B cell (primary cell): ENCODE measurements around the gene PPM1M. TPM values are rescaled to one million over a fixed set of nuclear protein-coding genes. Genes with fewer than 3 reads are reported as not detected.

Experiments
- ATAC-seq: fragments of 200-7000 bp; cut with Tn5 transposase; one replicate; pipeline ENCODE4 v1.10.0; 2021; ENCODE audit warnings: low read depth, mild to moderate bottlenecking, moderate number of reproducible peaks, moderate library complexity
- CTCF ChIA-PET: fragments of 350-600 bp; sonication (Branson Sonifier 250); formaldehyde crosslinking; loops from one replicate; lab custom pipeline; 2021; ENCODE audit warnings: antibody characterized with exemption, inconsistent platforms; lab: Charles Lee
- POLR2A ChIA-PET: fragments of 350-600 bp; sonication (Branson Sonifier 250); formaldehyde crosslinking; loops from one replicate; lab custom pipeline; 2021; ENCODE audit warnings: antibody characterized with exemption; lab: Charles Lee
- DNase-seq: peaks from one replicate; pipeline ENCODE4 v3.0.0; 2013
- H2AFZ ChIP-seq: 2 replicates; pipeline ENCODE4 v1.6.1; 2012; ENCODE audit warnings: mild to moderate bottlenecking, low read depth, low read length; ENCODE audit not compliant: insufficient read depth, poor library complexity, severe bottlenecking
- H3K27ac ChIP-seq, 2 donors: 1 replicate in 1 of 2; 2 replicates in 1 of 2; pipeline ENCODE4 v1.5.1; 2012 to 2013; ENCODE audit warnings: low read length in 2 of 2, mild to moderate bottlenecking in 2 of 2, moderate library complexity in 1 of 2
- H3K27me3 ChIP-seq, 4 experiments: fragments of 200-600 bp in 1 of 4; sonication (generic) in 1 of 4; replicated peaks in 1 of 4; 1 replicate in 2 of 4; 2 replicates in 2 of 4; pipeline versions ENCODE4 v1.6.1 to v1.7.0; 2013 to 2016; ENCODE audit warnings: low read length in 3 of 4, mild to moderate bottlenecking in 2 of 4, mixed read lengths in 1 of 4, moderate library complexity in 1 of 4; ENCODE audit not compliant: insufficient read depth in 4 of 4, control insufficient read depth in 3 of 4; ENCODE audit errors: control extremely low read depth in 1 of 4
- H3K36me3 ChIP-seq, 2 experiments: replicated peaks in 1 of 2; 1 replicate in 1 of 2; 2 replicates in 1 of 2; pipeline versions ENCODE4 v1.6.1 to v1.7.1; 2013; ENCODE audit warnings: low read length in 1 of 2; ENCODE audit not compliant: insufficient read depth in 2 of 2, control insufficient read depth in 1 of 2; ENCODE audit errors: control extremely low read depth in 1 of 2, extremely low read depth in 1 of 2
- H3K4me1 ChIP-seq, 2 donors: fragments of 200-600 bp in 1 of 2; sonication (generic) in 1 of 2; 1 replicate in 1 of 2; 2 replicates in 1 of 2; pipeline versions ENCODE4 v1.5.1 to v1.6.1; 2013 to 2017; ENCODE audit warnings: low read length in 2 of 2; ENCODE audit not compliant: control insufficient read depth in 2 of 2, insufficient read depth in 2 of 2
- H3K4me2 ChIP-seq: replicated peaks from 2 replicates; pipeline ENCODE3; 2012; ENCODE audit warnings: mild to moderate bottlenecking, low read depth, low read length; ENCODE audit not compliant: poor library complexity, severe bottlenecking
- H3K4me3 ChIP-seq, 5 experiments: fragments of 200-600 bp in 1 of 5; sonication (generic) in 1 of 5; 1 replicate in 3 of 5; 2 replicates in 2 of 5; pipeline versions ENCODE4 v1.5.1 to v1.7.0; 2011 to 2016; ENCODE audit warnings: low read length in 4 of 5, mild to moderate bottlenecking in 4 of 5, low read depth in 2 of 5, control low read depth in 1 of 5, moderate library complexity in 1 of 5; ENCODE audit not compliant: insufficient read depth in 1 of 5; ENCODE audit errors: control extremely low read depth in 1 of 5, extremely low read depth in 1 of 5
- H3K79me2 ChIP-seq: fragments of 200-600 bp; sonication (generic); one replicate; pipeline ENCODE4 v1.6.0; 2016; ENCODE audit warnings: low read length; ENCODE audit not compliant: control insufficient read depth, insufficient read depth
- H3K9ac ChIP-seq: fragments of 200-600 bp; sonication (generic); 2 replicates; pipeline ENCODE4 v1.6.1; 2017; ENCODE audit warnings: mild to moderate bottlenecking, low read length, moderate library complexity
- H3K9me3 ChIP-seq, 3 donors: one replicate each; pipeline versions ENCODE4 v1.6.1 to v1.7.1; 2013; ENCODE audit warnings: low read length in 2 of 3; ENCODE audit not compliant: control insufficient read depth in 2 of 3, insufficient read depth in 1 of 3; ENCODE audit errors: control extremely low read depth in 1 of 3
- H4K20me1 ChIP-seq: 2 replicates; pipeline ENCODE4 v1.6.0; 2012; ENCODE audit warnings: mild to moderate bottlenecking, low read length; ENCODE audit not compliant: insufficient read depth, control insufficient read depth, poor library complexity, severe bottlenecking
- H3K27ac Mint-ChIP-seq: one replicate; pipeline ENCODE4 v1.8.0; 2021; ENCODE audit warnings: mixed read lengths
- H3K27me3 Mint-ChIP-seq: one replicate; pipeline ENCODE4 v1.8.0; 2021; ENCODE audit warnings: mixed read lengths
- H3K4me1 Mint-ChIP-seq: one replicate; pipeline ENCODE4 v1.8.0; 2021; ENCODE audit warnings: mixed read lengths
- H3K4me3 Mint-ChIP-seq: one replicate; pipeline ENCODE4 v1.8.0; 2021; ENCODE audit warnings: mixed read lengths
- H3K9me3 Mint-ChIP-seq: one replicate; pipeline ENCODE4 v1.8.0; 2022; ENCODE audit warnings: mixed read lengths; ENCODE audit not compliant: insufficient read depth
- CTCF ChIP-seq: fragments of 200-600 bp; IDR thresholded peaks from one replicate; pipeline ENCODE4 v1.8.0; 2022; ENCODE audit warnings: antibody characterized with exemption, mild to moderate bottlenecking
- EZH2 ChIP-seq: IDR thresholded peaks from 2 replicates; pipeline ENCODE4 v1.6.1; 2012; ENCODE audit warnings: borderline replicate concordance, low read depth, mild to moderate bottlenecking, moderate library complexity, low read length; ENCODE audit not compliant: insufficient read depth, poor library complexity, severe bottlenecking
- WGBS: methylation state at CpG from one replicate; pipeline ENCODE4 v1.1.5; 2013; ENCODE audit warnings: missing lambda C conversion rate; ENCODE audit not compliant: insufficient coverage; 5-methylcytosine and 5-hydroxymethylcytosine counted together
- intact Hi-C: fragments of 100-400 bp; cut with micrococcal nuclease; formaldehyde crosslinking; loops from one replicate; pipeline ENCODE4 v1.10.0; 2022
- polyA plus RNA-seq: library from polyadenylated mRNA; depleted of rRNA; stranded (reverse); fragments of >200 nt; gene quantifications from 2 replicates; pipeline ENCODE4 v1.2.3, GENCODE V29; 2012
- total RNA-seq, 2 donors: library from RNA; stranded (reverse); fragments of 120-200 nt in 1 of 2; gene quantifications; 1 replicate in 1 of 2; 2 replicates in 1 of 2; pipeline versions ENCODE4 v1.2.3 to v1.2.4, GENCODE V29; 2013 to 2022

The PPM1M gene
- total and polyA plus RNA-seq, 2 donors (not counting 1 experiment from before 2014, with no cell fraction given) = 45.0 to 65.2 TPM

DNA sequence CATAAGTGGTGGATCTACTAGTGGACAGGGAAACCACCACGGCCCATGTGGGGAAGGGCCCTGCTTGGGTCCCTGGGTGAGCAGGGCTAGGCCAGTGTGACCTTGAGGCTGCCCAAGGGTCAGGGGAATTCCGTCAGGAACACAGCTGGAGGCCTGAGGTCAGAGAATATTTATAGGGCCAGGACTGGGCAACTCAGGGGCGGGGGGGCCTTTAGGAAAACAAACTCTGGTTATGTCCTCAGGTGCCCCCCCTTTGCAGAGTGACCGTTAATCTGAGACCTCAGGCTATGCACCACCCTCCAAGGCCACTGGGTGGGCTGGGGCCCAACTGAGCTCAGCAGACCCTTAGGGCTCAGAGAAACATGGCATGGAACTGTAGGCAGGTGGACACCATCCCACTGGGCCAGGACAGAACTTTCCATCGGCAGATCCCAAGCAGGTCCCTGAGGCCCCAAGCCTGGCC, 9.1 kb upstream of the PPM1M start:
- Histone ChIP-seq H3K27me3 (no peaks in the 10 kb centered on the region), H3K9ac (no peak overlapping the region), H3K79me2 (peaks cover 90% of the 10 kb centered on the region), H3K4me2 (peak overlapping the region; percentile 78), H4K20me1 (peaks cover 65% of the 10 kb centered on the region), H3K27ac (no peak overlapping the region), H3K4me1 (peaks cover 41 to 64% of the 10 kb centered on the region in 2 donors), H3K9me3 (no peaks in the 10 kb centered on the region), H3K36me3 (peaks cover 6 to 45% of the 10 kb centered on the region in 2 experiments), H3K4me3 (no peak overlapping the region), H2AFZ (no peak overlapping the region)
- Mint-ChIP-seq H3K4me1 (peaks cover 64% of the 10 kb centered on the region), H3K27me3 (no peaks in the 10 kb centered on the region), H3K9me3 (no peaks in the 10 kb centered on the region), H3K4me3 (peak overlapping the region; percentile 39), H3K27ac (peak overlapping the region; percentile 10)
- POLR2A ChIA-PET = interaction anchor here (3.1 kb wide), 1 partner anchor 10 kb away, joined by 28 read pairs; the partner anchor contains the start of gene TLR9
- CTCF ChIA-PET = interaction anchor here (1.4 to 18.5 kb wide), 5 partner anchors 14 to 103 kb away, joined by 4 to 237 read pairs (median 32); partner anchors contain the start of gene TLR9
- intact Hi-C loops = no loop called here
- WGBS = 98% methylated on average over 5 of the region's 5 CpGs
- TF ChIP-seq CTCF (no peak), EZH2 (no peak)
- ATAC-seq (no peak), DNase-seq (peak; percentile 12)

- Histone ChIP-seq H3K4me1 (peaks cover 35 to 57% of the 10 kb centered on the region in 2 donors), H3K4me2 (peak overlapping the region; percentile 78), H3K4me3 (no peak overlapping the region), H4K20me1 (peaks cover 58% of the 10 kb centered on the region), H3K36me3 (peaks cover 6 to 39% of the 10 kb centered on the region in 2 experiments), H2AFZ (no peak overlapping the region), H3K27ac (no peak overlapping the region), H3K9ac (peak overlapping the region; percentile 83), H3K79me2 (peaks cover 83% of the 10 kb centered on the region), H3K27me3 (no peaks in the 10 kb centered on the region), H3K9me3 (no peaks in the 10 kb centered on the region)
- Mint-ChIP-seq H3K27ac (no peak overlapping the region), H3K9me3 (no peaks in the 10 kb centered on the region), H3K27me3 (no peaks in the 10 kb centered on the region), H3K4me1 (peaks cover 59% of the 10 kb centered on the region), H3K4me3 (peak overlapping the region; percentile 99)
- intact Hi-C loops = no loop called here
- TF ChIP-seq EZH2 = no peak
- TF ChIP-seq CTCF = no peak
- DNase-seq (no peak), ATAC-seq (no peak)
- WGBS = 80% methylated on average over 5 of the region's 6 CpGs
- POLR2A ChIA-PET = interaction anchor here (0.5 to 3.1 kb wide), 3 partner anchors 11 to 226 kb away, joined by 3 to 28 read pairs (median 6); partner anchors contain the start of gene TLR9
- CTCF ChIA-PET = interaction anchor here (1.4 to 18.5 kb wide), 5 partner anchors 15 to 102 kb away, joined by 4 to 237 read pairs (median 32); partner anchors contain the start of gene TLR9
Measured at GRCh38 chr3:52237006-52237656, 8.4 kb upstream of the PPM1M start.
